ENCODE results near the gene MSL3.

The MSL3 gene, protein sequence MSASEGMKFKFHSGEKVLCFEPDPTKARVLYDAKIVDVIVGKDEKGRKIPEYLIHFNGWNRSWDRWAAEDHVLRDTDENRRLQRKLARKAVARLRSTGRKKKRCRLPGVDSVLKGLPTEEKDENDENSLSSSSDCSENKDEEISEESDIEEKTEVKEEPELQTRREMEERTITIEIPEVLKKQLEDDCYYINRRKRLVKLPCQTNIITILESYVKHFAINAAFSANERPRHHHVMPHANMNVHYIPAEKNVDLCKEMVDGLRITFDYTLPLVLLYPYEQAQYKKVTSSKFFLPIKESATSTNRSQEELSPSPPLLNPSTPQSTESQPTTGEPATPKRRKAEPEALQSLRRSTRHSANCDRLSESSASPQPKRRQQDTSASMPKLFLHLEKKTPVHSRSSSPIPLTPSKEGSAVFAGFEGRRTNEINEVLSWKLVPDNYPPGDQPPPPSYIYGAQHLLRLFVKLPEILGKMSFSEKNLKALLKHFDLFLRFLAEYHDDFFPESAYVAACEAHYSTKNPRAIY

DNA sequence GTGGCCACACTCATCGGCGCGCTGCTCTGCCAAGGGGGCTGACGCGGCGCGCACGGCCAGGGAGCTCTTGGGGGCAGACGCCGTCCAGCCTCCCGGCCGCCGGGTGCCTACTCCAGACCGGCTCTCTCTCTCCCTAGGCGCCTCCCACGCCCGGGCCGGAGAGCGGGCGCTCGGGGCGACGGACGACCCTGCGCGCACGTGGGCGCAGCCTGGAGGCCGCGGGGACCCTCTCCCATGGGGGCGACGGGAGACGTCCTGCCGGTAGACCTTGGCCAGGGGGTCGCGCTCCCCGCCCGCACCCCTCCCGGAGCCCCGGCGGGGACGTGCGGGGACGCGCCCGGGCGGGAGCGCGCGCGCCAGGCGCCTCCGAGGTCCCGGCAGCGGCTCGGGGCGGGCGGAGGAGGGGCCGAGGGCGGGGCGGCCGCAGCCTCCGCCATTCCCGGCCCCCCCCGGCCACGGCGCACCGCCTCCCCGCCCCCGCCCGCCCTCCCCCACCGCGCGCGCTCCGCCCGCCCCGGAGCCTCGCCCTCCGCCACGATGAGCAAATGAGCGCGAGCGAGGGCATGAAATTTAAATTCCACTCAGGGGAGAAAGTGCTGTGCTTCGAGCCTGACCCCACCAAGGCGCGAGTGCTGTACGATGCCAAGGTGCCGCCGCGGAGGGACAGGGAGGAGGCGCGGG is at the start of gene MSL3:
MSL3 (plus strand) TSS at position 519 of the 681 bp plus-strand sequence; CDS start at position 546, 27 bp downstream.
- DNase-seq: peak; percentile 68

DNA sequence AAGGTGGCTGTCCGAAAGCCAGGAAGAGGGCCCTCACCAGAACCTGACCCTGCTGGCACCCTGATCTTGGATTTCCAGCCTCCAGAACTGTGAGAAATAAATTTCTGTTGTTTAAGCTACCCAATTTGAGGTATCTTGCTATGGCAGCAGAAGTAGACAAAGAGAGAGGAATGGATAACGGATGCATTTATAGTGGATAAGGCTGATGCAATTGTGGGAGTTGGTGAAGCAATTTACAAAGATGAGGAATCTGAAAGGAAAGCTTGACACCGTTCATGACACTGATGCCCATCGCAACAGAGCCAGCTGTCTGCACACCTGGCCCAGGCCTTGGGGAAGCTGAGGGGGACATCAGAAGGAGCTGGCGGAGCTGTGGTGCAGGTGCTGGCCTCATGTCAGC is 35.7 kb upstream of the MSL3 start:
- DNase-seq: no peak

DNA sequence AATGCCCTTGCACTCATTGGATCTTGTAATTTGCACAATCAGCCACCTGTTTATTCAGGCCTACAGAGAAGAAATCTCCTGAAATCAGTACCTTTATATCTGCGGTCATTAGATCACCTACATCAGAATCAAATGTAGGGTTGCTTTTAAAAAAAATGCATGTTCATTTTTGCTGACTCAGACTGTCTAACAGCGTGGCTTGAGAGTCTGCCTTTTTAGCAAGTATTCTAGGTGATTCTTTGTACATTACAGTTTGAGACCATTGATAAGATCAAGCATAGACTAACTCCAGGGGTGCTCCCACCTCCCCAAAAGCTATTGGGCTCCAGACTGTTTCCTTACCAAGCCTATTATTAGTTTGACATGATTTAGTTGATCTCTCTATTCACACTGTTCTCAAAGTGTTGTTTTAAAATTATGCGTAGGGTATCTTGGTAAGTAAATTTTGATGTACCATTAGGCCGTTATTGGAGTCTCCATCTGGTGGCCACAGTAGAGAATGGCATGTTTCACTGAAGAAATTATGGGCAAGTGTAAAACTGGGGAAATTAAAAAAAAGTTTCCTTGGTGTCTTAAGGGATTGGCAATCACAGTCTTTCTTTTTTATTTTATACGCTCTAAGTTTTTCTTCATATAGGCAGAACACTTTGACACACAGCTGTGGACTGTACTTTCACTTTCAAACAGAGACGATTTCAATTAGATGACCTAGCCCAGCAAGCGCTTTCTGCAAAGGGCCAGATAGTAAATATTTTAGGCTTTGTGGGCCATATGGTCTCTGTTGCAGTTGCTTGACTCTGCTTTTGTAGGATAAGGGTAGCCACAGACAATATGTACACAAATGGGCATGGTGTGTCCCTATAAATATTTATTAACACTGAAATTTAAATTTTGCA is 33.7 kb upstream of the MSL3 start:
- no peak for DNase-seq

DNA sequence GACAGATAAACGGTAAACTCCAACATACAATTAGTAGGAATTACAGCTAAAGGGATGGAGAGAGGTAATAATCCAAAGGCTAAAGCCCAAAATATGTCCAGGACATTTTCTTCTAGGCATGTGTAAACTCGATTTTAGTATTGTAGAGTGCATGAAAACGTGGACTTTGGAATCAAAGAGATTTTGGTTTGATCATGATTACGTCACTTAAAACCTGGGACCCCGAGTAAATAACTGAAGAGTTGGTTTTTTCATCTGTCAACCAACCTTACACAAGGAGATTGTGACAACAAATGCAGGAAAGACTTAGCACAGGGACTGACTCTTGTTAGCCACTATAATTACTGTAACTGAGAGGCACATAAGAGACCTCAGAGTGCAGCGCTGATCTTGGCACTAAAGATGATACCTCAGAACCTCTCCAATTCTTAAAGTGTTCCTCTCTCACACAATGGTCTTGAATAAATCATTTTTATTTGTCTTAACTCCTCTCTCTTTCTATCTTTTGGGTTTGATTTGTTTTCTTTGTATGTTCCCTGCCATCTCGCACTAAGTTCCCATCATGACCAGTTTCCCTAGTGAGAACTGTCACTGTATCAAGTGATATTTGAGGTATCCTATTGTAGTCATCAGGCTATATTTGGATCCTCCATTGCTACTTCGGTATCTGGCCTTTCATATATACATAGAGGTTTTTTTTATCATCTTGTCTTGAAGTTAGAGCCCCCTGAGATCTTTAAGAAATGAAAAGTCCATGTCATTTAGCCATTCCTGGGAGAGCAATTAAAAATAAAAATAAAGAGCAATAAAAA is 32.2 kb upstream of the MSL3 start:
- DNase-seq: no peak

DNA sequence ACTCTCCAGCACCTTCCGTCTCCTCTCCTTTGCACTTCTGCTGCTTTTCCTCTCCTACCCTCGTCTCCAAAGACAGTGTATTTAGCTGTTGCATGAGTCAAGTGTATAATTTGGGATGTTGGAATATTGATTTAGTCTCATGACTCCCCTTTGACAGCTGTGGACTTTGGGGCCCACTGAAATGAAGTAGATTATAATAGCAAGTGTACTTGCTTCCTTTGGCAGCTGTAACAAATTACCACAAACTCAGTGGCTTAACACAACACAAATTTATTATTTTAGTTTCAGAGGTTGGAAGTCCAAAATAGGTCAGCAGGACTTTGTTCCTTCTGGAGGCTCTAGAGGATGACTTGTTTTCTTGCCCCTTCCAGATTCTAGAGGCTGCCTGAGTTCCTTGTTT is 29.5 kb upstream of the MSL3 start:
- DNase-seq: no peak

DNA sequence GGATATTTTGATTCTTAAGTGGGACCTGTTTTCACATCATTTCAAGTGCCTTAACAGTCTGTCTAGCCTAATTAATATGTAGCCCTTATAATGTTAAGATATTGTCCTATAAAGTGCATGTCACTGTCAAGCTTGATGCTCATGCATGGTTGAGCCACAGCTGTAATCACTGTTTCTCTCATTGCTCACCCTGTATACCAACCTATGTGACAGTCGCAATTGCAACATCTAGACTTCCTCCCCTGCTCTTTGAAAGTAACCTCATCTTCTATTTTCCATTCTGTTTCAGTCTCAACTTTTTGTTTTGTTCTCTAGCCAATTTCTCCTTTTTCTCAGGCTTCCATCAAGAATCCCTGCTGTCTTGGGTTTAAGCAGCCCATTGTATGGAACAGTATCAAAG is 24.4 kb upstream of the MSL3 start:
- DNase-seq: no peak

DNA sequence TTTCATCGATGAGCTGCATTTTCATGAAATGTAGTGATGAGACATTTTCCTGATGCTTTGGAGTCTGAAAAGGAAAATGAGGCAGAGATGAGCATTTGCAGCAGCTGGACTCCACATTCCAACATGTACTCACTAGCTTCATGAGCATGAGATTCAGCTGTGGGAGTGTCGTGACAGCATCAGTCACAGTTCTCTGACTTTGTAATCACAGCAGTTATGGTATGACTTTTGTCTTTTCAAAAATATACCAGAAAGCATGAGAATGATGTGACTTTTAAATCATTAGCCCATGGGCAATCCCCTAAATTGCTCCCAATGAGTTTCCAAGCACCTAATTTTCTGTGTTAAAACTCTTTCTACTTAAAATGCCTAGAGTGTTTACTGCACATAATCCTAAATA is 18.3 kb upstream of the MSL3 start:
- no peak for DNase-seq

DNA sequence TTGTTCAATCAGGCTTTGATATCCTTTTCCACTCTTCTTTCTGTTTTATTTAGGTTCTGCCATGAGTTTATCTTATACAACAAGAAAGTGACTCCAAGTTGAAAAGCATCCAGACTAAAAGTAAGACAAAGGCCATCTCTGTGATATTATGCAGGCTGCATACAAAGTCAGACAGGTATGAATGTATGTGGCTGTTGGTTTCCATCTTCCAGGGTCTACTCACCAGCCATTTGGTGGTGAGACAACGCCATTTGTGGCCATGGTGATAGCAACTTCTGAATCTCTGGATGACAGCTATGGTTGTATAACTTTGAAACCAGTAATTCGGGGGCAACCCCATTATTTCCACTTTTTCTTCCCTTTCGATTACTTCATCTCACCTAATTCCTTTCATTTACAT is 17.2 kb upstream of the MSL3 start:
- DNase-seq: no peak

DNA sequence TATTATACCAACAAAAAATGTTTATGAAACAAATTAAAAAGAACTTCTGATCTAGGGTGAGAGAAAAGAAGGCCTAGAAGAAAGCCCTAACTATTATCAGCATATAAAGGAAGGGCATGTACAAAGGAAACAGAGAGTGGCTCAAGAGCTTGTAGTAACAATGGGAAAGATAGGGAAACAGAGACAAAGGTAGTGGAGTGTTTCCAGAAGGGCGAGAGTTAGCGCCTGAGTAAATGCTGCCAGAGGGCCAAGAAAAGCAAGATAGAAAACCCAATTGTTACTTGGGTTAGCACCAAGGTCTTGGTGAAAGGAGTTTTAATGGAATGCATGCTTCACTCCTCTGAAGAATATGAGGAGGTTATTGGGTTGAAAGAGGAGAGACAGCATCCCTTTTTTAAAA is 16.5 kb upstream of the MSL3 start:
- DNase-seq: no peak

DNA sequence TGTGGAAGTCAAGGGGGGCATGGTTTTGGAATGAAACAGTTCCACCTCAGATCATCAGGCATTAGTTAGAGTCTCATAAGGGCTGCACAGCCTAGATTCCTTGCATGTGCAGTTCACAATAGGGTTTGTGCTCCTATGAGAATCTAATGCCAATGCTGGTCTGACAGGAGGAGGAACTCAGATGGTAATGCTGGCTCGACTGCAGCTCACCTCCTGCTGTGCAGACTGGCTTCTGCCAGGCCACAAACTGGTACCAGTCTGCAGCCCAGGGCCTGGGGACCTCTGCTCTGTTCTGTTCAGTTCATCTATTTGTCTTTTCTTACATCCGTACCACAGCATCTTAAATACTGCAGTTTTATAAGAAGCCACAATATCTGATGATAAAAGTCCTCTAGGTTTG is 12.2 kb upstream of the MSL3 start:
- no peak for DNase-seq

DNA sequence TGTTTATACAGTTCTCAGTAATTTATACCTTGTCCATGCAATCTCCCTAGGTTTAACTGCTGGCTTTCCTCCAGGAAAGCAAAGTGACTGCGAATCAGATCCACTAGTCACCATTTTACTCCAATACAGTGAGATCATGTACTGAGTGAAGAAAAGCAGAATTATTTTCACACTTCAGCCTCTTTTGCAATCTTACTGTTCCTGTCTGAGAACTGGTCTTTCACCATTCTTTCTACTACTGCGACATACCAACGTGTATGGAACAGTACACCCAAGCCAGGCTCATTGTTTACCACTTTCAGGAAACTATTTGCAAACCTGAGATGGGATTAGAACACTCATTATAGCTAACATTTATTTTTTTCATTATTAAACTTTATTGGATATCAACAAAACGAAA is 8.0 kb upstream of the MSL3 start:
- DNase-seq: no peak

DNA sequence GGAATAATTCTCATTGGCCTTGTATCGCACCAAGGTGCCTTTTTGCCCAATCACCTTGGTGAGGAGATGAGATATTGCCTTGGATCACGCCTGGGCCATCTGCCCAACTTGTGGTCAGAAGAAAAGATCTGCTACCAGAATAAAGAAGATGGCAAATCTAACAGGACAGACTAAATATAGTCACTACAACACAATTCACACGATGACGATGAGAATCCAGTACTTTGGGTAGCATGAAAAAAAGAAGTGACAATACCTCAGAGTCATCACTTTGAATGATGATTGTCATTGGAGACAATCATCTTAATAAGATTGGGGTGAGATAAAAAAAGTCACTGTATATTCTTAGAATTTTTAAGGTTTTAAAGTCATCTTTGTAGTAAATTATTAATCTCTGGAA is 7.3 kb upstream of the MSL3 start:
- DNase-seq: no peak

DNA sequence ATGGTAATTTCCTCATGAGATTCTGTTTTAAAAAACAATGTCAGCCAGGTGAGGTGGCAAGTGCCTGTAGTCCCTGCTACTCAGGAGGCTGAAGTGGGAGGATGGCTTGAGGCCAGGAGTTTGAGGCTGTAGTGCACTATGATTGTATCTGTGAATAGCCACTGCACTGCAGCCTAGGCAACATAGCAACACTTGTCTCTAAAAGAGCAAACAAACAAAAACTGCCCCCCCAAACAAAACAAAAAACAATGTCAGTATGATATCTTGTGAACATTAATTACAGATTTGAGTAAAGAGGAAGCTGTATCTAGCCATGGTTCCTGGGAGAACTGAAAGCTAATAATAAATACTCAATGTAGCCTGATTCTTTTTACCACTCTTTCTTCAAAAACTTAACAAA is 6.8 kb upstream of the MSL3 start:
- DNase-seq: no peak

DNA sequence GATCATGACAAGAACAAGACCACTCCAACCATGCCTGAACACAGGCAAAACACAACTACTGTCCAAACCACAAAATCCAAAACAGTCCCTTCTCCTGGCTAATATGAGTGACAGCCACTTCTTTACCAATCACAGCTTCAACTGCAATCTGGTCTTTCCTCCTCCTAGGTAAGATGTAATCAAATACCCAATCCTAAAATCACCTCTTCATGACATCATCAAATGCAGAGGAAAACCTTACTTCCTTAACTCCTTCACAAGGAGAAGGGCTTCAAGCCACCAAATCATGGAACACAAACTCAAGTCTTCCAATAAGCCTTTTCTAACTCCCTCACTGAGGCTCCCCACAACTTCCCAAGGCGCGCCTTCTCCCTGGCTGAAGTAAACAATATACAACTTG is 4.4 kb upstream of the MSL3 start:
- DNase-seq: no peak

DNA sequence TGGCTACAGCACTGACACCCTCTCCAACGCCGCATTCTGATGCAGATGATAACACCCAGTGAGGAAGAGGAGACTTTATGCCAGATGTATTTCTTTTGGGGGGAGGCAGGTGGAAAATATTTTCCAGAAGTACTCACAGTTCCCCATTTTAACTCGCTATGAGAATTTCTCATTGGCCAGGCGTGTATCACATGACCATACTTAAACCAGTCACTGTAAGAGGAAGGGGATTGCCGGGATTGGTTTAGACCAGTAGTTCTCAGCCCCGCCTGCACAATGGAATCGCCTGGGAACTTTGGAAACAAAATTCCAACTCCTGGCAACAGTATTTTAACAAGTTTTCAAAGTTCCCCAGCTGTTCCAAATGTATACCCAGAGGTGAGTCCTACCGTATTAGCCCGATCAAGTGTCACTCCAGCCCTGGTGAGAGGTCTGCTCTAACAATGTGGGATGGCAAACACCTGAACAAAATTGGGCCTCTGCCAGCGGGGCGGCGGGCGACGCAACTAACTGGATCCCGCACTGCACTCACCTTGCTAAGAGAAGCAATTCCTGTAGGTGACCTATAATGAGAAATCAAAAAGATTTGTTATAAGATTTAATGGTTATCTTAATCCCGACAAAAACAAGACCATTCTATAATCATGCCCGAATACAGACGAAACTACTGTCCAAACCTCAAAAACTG is 2.9 kb upstream of the MSL3 start:
- DNase-seq: no peak

DNA sequence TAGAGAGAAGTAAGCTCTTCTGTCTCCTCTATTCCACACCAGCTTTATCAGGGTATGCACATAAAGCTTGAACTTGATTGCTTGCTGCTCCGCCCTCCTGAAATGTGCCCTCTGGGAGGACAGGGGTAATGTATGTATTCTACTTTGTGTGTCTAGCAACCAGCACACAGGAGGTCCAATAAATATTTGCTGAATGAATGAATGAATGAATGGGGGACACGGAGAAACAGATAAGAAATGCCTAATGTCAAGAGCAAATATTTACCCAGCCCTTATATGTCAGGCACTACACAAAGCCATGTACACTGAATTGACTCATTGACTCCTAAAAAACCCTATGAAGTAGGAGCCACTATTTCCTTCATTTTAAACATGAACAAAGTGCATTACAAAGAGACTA is 2.3 kb upstream of the MSL3 start:
- no peak for DNase-seq

DNA sequence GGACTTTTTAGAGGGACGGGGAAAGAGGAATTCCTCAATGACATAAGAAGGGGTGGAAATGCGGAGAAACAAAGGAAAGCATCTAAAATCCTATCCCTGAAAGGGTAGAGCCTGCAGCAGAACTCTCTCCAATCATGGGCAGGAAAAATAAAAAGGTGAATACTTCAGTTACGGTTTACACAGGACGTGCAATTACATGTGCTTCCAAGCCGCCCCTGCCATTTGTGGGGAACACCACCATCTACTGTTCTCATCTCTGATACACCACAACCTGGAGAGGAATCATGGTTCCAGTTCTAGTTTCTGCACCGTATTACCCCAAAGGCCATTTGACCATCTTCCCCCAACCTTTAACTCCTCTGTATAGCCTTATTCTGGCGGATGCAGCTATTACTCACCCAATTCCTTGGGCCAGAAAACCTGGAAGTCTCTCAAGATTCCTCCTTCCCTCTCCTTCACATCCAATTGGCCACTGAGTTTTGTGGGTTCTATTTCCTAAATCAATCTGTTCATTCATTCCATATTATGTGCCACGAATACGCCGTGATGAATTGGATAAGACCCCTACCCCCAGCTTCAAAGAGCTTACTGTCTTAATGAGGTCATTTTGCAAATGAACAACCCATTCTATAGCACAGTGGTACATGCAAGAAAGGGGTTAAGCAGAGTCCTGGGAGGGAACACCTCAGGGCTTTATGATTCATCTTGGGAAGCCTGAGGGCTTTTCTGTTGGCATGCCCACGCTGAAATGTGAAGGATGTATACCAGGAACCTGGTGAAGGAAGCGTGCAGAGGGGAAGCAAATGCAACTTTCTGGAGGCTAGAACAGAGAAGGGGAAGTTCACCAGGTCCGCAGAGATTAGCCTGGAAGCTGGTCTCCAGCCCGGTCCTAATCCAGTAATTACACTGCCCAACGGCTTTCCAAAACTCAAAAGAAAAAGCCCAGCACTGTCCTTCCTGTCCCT is 1.4 kb upstream of the MSL3 start:
- no peak for DNase-seq

DNA sequence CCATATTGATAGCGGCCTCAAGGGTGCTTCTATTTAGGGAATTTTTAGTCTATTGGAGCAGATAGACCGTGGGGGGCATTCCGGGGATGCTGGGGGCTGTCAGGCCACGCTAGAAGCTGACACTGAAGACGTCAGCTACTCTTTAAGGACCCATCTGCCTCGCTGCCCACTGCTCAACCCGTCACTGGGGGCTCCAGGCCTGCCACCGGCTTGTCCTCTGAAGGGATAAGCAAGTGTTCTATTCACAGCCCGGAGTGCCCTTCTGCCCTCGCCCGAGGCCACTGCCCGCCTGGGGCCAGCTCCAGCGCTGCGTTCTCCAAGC is 679 bp upstream of the MSL3 start:
- DNase-seq: no peak

DNA sequence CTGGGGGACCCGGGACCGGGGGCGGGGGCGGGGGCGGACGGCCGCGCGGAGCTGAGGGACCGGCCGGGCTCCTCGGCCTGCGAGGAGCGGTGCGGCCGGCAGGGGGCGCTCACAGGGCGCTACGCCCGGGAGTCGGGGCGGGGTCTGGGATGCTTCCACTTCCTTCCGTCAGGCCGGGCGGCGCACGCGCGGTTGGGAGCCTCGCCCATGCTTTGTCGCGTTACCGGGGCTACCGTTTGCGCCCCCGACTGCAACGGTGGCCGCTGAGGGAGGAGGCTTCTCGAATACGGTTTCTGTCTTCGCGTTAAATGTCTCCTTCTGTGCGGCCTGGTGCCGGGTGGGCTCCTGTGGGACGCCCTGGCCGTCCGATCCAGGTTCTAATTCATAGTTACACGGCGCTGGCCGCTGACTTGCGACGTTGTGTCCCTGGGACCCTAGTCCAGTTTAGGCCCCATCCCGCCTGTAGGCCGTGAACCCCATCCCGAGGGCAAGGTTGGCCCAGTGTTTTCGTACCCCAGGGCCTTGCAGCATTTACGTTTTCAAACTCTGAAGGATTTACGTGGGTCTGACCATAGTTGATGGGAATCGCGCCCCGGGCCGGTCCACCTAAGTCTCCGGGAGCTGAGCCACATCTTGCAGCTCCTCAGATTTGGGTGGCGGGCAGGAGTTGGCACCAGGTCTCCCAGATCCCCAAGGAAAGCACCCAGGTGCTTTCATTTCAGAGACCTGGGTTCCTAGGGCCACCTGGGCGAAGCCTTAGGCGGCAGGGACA is 549 bp downstream of the MSL3 start:
- peak; percentile 88 for DNase-seq

DNA sequence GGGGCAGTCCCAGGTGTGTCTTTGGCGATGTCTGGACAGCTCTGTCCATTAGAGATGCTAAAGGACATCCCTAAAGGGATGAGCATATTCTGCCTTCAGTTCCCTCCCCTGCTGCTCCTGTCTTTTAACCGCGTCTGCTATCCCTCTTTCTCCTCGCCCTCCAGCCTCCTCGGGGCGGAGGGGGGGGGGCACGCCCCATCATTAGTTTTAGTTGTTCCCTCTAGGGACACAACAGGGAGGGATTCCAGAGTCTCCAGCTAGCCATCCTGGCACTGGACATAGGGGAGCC is 1.1 kb downstream of the MSL3 start:
- DNase-seq: no peak

Measured in activated CD8-positive, alpha-beta memory T cell treated with anti-CD3 and anti-CD28 coated beads, Interleukin-2, amount 50 U/mL, for 4 hours (primary cell).